CD4-positive, alpha-beta T cell treated with Interleukin-15 for 1 hour (primary cell): ENCODE measurements around the gene ARMC5.
"Not testable (repeated sequence)": the region's sequence is repeated elsewhere in the genome, so short reads cannot be mapped to it uniquely, and the experiment has no call there.

Experiments
- DNase-seq: peaks from one replicate; pipeline ENCODE4 v3.0.0-alpha.2; 2020

The ARMC5 gene

GRCh38 chr16:31435341-31436220 is 23.7 kb upstream of the ARMC5 start:
- no peak for DNase-seq

- no peak for DNase-seq
Measured at GRCh38 chr16:31436221-31437045, 22.9 kb upstream of the ARMC5 start.

- no peak for DNase-seq
Measured at GRCh38 chr16:31438414-31438813, 20.9 kb upstream of the ARMC5 start.

GRCh38 chr16:31439023-31439422 is 20.3 kb upstream of the ARMC5 start:
- not testable (repeated sequence) for DNase-seq

DNA sequence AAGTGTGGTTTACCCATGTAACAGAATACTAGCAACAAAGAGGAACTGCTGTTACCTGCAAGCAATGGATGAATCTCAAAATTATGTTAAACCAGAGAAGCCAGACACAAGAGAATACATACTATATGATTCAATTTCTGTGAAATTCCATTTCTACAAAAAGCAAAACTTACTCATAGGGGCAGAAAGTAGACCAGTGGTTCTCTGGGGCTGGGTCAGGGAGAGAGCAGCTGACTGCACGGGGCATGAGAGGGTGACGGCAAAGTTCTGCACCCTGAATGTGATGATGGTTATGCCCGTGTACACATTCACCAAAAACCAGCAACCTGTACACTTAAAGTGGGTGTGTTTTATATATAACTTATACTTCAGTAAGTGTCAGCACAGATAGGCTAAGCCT is 19.8 kb upstream of the ARMC5 start:
- DNase-seq = no peak

DNA sequence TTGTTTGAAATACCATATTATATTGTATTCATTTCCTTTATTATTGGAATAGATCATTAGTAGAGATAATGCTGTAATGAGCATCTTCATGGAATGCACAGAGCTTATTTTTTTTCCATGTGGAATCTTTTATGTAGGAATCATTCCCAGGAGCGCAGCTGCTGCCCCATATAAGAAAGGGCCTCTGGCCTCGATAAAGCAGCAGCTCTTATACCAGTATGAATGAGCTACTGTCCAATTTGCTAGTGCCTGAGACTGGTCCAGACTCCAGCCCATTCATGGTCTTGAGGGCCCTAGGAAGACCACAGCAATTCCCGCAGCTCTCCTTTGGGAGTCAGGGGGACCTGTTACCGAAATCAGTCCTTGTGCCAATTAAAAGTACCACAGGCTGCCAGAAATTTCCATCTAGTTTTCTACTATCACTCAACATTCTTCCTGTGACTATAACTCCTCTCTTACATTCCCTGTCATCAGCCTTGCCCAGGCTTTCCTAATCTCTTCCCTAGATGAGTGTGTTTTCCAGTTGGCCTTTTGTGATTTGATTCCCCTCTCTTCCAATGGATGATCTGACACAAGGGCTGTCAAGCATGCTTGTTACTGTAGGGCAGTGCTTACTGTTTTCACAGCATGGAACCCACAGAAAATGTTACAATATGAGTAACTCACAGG is 18.7 kb upstream of the ARMC5 start:
- DNase-seq = no peak

- no peak for DNase-seq
Measured at GRCh38 chr16:31441956-31442355, 17.3 kb upstream of the ARMC5 start.

GRCh38 chr16:31445931-31446330 is 13.4 kb upstream of the ARMC5 start:
- DNase-seq = not testable (repeated sequence)

- DNase-seq = no peak
Measured at GRCh38 chr16:31451201-31451600, 8.1 kb upstream of the ARMC5 start.

DNA sequence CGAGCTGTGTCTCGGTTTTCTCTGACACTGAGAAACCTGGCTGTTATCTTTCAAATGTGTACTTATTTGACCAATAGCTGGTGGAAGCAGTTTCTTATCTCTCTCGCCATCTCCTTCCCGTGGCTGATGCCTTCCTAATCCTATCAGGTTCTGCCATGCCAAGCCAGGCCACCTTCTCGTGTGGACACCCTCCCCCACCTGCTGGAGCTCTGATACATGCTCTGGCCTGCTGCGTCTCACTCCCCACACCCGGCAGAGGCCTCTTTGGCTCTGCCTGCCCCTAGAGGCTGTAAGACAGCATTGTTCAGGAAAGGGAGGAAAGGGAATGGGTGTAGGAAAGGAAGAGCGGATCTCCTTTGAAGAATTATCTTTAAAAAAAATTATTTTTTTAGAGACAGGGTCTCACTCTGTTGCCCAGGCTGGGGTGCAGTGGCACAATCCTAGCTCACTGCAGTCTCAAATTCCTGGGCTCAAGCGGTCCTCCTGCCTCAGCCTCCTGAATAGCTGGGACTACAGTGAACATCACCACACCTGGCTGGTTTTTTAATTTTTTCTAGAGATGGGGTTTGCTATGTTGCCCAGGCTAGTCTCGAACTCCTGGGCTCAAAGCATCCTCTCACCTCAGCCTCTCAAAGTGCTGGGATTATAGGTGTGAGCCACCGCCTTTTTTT is 7.5 kb upstream of the ARMC5 start:
- DNase-seq = no peak

GRCh38 chr16:31452631-31453106 is 6.6 kb upstream of the ARMC5 start:
- DNase-seq = no peak

DNA sequence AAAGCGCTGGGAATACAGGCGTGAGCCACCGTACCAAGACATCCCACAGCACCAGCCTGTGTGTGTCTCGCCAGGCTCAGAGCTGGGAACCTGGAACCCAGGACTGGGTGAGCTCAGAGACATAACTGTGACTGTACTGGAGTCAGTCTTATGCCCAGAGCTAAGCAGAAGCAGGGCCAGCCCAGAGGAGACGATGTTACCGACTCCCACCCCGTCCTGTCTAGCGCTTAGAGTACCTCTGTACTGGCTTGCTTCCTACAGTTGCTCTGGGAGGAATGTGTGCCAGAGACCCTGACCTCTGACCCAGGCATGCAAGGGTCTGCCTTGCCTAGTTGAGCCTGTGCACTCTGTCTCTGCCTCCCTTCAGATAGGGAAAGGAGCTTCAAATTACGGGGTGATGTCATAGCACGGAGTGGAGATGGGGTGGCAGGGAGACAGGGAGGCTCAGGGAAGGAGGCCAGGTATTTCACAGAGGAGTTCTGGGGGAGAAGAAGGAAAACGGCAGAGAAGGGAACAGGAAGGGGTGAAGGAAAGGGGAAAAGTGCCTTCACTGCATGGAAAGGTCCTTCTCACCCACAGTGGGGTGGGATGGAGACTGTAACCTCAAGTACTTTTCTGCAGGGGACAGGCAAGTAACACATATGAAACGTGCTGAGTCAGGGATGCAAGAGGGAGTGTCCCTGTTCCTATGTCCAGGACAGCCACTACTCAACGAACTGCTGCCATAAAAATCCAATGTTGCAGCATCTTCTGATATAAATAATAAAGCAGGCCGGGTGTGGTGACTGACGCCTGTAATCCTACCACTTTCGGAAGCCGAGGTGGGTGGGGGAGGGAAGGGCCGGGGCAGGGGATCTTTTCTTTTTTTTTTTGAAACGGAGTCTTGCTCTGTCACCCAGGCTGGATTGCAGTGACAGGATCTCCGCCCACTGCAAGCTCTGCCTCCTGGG is 5.8 kb upstream of the ARMC5 start:
- peak; percentile 67 for DNase-seq

DNA sequence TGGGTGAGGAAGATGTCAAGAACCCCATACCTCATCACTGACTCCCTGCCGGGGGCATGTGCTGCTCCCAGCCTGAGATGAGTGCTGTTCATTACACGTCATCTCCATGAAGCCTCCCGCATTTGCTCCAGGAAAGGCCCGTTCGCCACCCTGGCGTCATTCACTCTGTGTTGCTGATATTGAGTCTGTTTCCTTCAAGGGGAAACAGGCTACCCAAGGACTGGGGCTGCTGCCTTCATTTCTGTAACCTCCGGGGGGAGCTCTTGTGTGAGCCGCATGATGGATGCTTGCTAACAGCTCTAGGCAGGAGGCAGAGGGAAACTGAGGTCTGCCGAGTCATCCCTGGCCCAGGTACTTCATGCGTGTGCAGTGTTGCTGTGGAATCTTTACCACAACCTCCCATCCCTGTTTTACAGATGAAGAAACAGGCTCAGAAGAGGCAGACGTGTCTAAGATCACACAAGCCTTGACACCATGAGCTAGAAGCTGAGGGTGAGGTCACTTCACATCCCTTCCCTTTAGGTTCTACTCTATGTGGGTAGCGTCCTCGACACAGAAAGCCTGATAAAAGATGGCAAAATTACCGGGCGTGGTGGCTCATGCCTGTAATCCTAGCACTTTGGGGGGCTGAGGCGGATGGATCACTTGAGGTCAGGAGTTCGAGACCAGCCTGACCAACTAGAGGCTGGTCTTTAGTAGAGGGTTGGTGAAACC is 3.5 kb upstream of the ARMC5 start:
- DNase-seq = peak; percentile 16

- DNase-seq = peak; percentile 15
Measured at GRCh38 chr16:31456988-31457360, 2.3 kb upstream of the ARMC5 start.

DNA sequence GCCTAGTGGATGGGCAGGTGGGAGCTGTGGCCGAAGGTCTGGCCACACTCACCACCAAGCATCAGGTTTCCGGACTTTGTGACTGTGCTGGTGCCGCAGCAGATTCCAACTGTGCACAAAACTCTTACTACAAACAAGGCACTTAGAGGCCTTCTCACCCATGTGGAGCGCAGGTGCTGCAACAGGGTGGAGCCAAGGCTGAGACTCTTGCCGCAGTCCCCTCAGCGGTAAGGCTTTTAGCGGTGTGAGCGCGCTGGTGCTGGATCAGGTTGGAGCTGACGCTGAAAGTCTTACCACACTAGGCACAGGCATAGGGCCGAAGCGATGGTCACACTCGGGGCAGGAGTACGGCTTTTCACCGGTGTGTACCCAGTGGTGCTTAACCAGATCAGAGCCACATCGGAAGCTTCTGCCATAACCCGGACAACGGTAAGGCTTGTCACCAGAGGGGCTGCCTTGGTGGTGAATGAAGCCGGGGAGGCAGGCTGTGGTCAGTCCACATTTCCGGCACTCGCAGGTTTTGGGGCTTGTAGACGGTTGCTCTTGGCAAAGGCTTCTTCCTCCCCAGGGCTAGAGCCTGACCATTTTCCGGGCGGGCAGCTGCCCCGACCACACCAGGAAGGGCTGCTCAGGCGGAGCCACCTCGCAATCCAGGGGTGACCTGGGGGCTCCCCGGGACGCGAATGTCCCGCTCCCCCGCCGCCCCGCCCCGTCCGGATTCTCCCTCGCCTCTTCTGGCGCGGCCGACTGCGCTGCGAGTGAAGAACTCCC is 1.0 kb upstream of the ARMC5 start:
- DNase-seq = peak; percentile 56

DNA sequence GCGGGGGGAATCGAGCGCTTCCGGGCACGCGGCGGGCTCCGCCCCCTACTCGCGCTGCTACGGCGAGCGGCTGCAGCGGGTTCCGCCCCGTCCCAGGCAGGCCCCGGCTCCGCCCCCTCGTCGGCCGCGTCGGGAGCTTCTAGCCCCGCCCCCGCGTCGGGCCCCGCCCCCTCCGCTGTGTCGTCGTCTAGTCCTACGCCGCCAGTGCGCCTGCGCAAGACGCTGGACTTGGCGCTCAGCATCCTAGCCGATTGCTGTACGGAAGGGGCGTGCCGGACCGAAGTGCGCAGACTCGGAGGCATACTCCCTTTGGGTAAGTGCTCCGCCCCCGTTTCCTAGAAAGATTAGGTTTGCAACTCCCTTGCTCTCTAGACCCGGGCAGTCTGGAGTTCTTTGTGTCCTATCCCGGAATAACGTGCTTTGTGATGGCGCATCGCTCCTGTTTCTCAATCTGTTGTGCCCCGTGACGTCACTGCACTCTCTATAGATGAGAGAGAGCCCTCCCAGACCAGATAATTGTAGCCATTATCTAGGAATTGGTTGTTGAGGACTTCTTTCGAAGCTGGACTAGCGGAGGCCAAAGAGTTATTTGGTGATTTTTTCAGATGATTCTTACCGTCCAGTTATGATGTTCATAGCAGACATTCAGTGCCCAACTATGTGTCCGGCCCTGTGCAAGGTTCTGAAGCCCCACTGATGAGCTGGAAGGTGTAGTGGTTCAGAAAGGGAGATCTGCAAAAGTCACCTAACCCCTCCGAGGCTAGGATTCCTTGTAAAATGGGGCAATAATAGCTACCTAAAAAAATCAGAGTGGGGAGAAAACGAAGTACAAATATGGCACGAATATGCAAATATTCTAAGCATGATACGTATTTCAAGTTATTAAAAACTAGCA is 633 bp downstream of the ARMC5 start:
- peak; percentile 100 for DNase-seq

DNA sequence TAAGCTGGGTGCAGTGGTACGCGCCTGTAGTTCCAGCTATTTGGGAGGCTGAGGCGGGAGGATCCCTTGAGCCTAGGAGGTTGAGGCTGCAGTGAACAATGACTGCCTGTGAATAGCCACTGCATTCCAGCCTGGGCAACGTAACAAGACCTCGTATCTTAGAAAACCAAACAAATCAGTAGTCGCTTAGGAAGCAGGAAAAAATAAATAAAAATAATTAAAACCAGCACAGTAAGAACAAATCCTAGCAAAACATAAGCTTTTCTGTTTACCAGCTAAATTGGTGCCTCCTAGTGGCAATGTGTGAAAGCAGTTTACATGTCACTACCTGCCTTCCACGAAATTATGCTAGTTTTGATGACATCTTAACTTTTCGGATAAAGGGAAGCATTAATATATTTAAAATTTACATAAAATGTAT is 1.3 kb downstream of the ARMC5 start:
- no peak for DNase-seq

- no peak for DNase-seq
Measured at GRCh38 chr16:31461201-31461920, 2.1 kb downstream of the ARMC5 start.
